Kidney epithelial cell (primary cell): ENCODE results near the gene LARGE1. TPM values are rescaled to one million over a fixed set of nuclear protein-coding genes. Genes with fewer than 3 reads are reported as not detected.

Experiments used
- DNase-seq: peaks from one replicate; pipeline ENCODE4 v3.0.0-alpha.2; 2010; ENCODE audit warnings: low read depth
- H3K27me3 ChIP-seq: 2 replicates; pipeline ENCODE4 v1.6.0; 2011; ENCODE audit warnings: low read length; ENCODE audit not compliant: control insufficient read depth, insufficient read depth
- H3K36me3 ChIP-seq: 2 replicates; pipeline ENCODE4 v1.5.1; 2011; ENCODE audit warnings: low read length; ENCODE audit not compliant: control insufficient read depth, insufficient read depth
- H3K4me3 ChIP-seq: 2 replicates; pipeline ENCODE4 v1.5.1; 2011; ENCODE audit warnings: low read depth, mild to moderate bottlenecking, control low read depth, low read length
- total RNA-seq: library from RNA; depleted of rRNA; stranded (reverse); fragments of >200 nt; gene quantifications from 2 replicates; pipeline ENCODE4 v1.2.3, GENCODE V29; 2015
- TF ChIP-seq, protein P1 (sequence below): IDR thresholded peaks from 2 replicates; pipeline ENCODE4 v1.5.1; 2011; ENCODE audit warnings: mild to moderate bottlenecking, moderate library complexity, low read length, control low read depth, inconsistent platforms; ENCODE audit not compliant: insufficient read depth, poor library complexity, severe bottlenecking

LARGE1 gene
- total RNA-seq, 1 donor from 2014 or later = 17.8 TPM

DNA sequence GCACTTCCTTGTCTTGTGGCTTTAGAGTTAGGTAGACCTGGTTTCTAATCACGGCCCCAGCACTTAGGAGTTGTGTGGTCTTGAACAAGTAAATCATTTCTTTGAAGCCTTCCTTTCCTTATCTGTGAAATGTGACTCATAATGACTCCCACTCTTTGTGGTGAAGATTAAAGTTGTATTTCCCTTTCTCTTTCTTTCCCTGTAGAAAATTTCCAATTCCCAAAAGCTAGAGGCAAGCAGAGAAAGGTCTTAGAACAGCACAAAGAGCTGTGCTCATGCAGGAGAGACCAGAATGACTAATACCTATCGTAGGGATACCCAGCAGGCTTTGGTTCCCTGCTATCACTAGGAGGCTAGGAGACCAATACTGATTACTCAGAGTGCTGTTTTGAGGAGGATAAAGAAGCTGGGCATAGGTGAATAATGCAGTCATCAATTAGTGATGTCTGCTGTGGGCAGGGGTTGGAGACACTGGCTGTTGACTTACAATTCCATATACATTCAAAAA, 591.4 kb downstream of the LARGE1 start:
- no peaks in the 10 kb centered on the region for H3K36me3 ChIP-seq
- no peak overlapping the region for H3K4me3 ChIP-seq
- TF ChIP-seq, protein P1, sequence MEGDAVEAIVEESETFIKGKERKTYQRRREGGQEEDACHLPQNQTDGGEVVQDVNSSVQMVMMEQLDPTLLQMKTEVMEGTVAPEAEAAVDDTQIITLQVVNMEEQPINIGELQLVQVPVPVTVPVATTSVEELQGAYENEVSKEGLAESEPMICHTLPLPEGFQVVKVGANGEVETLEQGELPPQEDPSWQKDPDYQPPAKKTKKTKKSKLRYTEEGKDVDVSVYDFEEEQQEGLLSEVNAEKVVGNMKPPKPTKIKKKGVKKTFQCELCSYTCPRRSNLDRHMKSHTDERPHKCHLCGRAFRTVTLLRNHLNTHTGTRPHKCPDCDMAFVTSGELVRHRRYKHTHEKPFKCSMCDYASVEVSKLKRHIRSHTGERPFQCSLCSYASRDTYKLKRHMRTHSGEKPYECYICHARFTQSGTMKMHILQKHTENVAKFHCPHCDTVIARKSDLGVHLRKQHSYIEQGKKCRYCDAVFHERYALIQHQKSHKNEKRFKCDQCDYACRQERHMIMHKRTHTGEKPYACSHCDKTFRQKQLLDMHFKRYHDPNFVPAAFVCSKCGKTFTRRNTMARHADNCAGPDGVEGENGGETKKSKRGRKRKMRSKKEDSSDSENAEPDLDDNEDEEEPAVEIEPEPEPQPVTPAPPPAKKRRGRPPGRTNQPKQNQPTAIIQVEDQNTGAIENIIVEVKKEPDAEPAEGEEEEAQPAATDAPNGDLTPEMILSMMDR = no peak
- DNase-seq = peak; percentile 89
- no peaks in the 10 kb centered on the region for H3K27me3 ChIP-seq

DNA sequence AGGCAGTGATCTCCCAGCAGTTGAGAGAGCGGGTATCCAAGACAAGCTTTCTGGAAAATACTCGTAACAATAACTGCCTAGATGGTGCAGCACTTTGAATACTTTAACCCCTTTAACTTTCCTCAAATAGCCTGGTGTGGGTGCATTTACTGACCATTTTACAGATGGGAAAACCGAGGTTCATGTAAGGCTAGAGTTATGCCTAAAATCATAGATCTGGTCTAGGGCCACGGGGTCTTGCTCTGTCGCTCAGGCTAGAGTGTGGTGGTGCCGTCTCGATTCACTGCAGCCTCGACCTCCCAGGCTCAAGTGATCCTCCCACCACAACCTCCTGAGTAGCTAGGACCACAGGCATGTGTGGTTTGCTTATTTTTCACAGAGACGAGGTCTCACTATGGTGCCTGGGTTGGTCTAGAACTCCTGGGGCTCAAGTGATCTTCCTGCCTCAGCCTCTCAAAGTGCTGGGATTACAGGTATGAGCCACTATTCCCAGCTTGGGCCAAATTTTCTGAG, 592.9 kb downstream of the LARGE1 start:
- Histone ChIP-seq H3K4me3 (no peak overlapping the region), H3K27me3 (no peaks in the 10 kb centered on the region), H3K36me3 (no peaks in the 10 kb centered on the region)
- no peak for DNase-seq
- TF ChIP-seq, protein P1 = no peak

DNA sequence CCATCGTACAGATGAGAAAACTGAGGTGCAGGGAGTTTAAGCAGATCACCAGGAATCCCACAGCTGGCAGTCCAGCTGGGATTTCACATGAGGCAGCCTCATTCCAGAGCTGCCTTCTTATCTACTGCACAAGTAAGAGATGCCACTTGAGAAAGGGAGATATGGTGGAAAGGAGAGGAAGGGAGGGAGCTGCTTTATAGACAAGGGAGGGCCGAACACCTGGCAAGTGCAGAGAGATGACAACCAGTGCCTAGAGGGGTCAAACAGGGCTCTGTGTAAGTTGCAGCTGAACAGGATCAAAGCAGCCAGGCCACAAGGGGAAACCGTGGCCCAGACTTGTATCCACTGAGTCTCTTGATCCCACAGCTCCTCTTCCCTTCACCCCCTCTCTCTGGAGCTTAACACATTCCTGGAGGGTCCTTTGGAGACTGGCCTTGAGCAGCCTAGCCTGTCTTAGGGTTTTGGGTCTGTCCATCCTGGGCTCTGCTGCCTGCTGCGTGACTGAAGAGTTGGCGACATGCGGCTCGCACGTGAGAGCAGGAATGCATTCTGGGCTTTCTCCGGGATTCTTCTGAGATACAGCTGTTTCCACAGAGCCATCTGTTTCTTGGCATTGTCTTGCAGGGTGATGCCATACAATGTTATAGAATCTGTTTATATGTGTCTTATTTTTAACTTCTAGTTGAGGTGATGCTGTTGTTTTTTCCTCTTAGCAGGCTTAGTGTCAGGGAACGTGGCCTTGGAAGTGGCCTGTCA, 593.6 kb downstream of the LARGE1 start:
- no peak for DNase-seq
- TF ChIP-seq, protein P1 = no peak
- H3K27me3 ChIP-seq = no peaks in the 10 kb centered on the region
- no peak overlapping the region for H3K4me3 ChIP-seq
- H3K36me3 ChIP-seq = no peaks in the 10 kb centered on the region

DNA sequence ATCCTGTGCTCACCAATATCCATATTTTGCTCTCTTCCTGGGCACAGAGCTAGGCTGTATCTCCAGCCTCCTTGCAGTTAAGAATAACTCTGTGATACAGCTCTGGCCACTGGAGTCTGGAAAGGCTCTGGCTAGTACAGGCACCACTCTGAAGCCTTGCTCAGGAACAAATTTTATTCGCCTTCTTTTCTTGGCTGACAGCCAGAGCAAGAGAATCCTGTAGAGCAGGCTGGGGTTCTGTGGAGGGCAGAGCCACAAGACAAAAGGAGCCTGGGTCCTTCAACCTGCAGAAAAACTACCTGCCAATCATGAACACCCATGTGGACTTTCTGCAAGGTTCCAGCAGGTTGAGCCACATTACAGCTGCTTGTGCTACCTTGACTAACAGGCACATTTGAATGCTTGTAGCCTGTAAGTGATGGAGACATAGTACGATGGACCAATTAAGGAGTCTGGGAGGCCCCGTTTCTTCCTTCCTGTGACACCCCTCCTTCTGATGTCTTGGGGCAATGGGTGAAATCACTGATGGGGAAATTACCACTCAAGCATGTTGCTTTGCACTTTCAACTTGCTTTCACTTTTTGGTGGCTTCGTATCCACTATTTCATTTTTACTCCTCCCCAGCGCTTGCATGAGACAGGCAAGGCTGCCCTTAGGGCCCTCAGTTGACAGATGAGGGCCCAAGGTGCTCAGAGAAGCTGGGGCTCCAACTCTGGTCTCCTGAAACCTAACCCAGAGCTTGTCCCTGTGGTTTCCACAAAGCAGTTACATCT, 594.9 kb downstream of the LARGE1 start:
- no peak for DNase-seq
- no peak overlapping the region for H3K4me3 ChIP-seq
- no peaks in the 10 kb centered on the region for H3K36me3 ChIP-seq
- TF ChIP-seq, protein P1 = no peak
- no peaks in the 10 kb centered on the region for H3K27me3 ChIP-seq

DNA sequence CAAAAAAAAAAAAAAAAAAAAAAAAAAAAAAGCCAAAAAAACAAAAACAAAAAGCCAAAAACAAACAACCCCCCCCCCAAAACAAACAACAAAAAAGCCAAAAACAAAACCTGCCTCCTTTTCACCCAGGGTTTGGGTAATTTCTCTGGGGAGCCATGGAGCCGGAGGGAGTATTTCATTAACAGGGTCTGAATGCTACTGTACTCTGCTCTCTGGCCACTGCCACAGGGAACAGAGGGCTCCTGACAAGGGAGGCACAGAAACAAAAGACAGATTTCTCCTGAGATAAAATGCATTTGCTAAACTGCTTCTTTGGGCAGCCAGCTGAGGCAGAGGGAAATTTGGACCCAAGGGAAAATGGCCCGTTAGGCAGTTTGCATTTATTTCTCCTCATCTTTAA, 596.0 kb downstream of the LARGE1 start:
- DNase-seq = no peak
- TF ChIP-seq, protein P1 = no peak
- H3K27me3 ChIP-seq = no peaks in the 10 kb centered on the region
- H3K36me3 ChIP-seq = no peaks in the 10 kb centered on the region
- no peak overlapping the region for H3K4me3 ChIP-seq
